ENCODE results near the gene SLC35E1. TPM values are rescaled to one million over a fixed set of nuclear protein-coding genes. Genes with fewer than 3 reads are reported as not detected.

The SLC35E1 gene
- total and polyA plus RNA-seq, 2 of the 4 experiments (the other 2 are of a cell fraction): 22.6 to 38.0 TPM

DNA sequence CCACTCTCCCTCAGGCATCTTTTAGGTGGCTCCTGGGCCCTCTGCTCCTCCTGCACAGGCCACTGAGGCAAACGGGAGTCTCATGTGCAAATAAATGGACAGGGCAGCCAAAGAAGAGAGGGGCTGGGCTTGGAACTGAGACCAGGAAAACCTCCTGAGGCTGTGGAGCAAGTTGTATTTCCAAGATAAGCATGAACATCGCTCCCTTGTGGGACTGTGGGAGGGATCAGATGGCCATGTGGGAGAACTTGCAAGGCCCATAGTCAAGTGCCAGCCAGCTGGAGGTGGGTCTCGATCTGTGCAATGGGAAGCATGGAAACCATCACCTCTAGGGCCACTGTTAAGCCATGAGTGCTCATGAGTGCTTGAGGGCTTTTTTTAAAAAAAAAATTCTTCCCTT, 30.9 kb upstream of the SLC35E1 start:
- intact Hi-C loops (cut with micrococcal nuclease): no loop called here
- Histone ChIP-seq H3K18ac (ENCODE audit: low read depth, low read length) (no peak overlapping the region), H2BK5ac (ENCODE audit: low read depth, low read length, poor library complexity, severe bottlenecking) (no peak overlapping the region), H2BK20ac (ENCODE audit: low read depth, low read length) (no peak overlapping the region), H4K8ac (ENCODE audit: low read depth in 2 of 2, low read length in 2 of 2) (no peak overlapping the region), H3K9me3 (ENCODE audit: control insufficient read depth, insufficient read depth, low read length) (no peaks in the 10 kb centered on the region), H2AK9ac (replicated peaks; ENCODE audit: low read depth, low read length, poor library complexity) (no peak overlapping the region), H3K23ac (ENCODE audit: low read depth, low read length) (no peak overlapping the region), H4K5ac (ENCODE audit: low read depth, low read length) (no peak overlapping the region), H3K4me3 (ENCODE audit: insufficient read depth, low read depth, low read length) (no peak overlapping the region), H2AK5ac (ENCODE audit: low read depth, low read length) (no peak overlapping the region), H2BK15ac (ENCODE audit: low read depth, low read length) (no peak overlapping the region), H3K36me3 (ENCODE audit: control insufficient read depth, insufficient read depth, low read length) (no peaks in the 10 kb centered on the region), H3K27ac (ENCODE audit: insufficient read depth, low read length) (no peak overlapping the region), H3K56ac (ENCODE audit: extremely low read depth, insufficient read depth, low read length) (no peak overlapping the region), H3K4me1 (ENCODE audit: control insufficient read depth, insufficient read depth, low read length) (peaks cover 13% of the 10 kb centered on the region), H3K4me2 (ENCODE audit: low read depth, low read length) (no peak overlapping the region), H3K27me3 (ENCODE audit: control insufficient read depth, insufficient read depth, low read length) (no peaks in the 10 kb centered on the region), H3K4ac (ENCODE audit: low read depth, low read length) (no peak overlapping the region), H2BK120ac (ENCODE audit: low read depth, low read length) (no peak overlapping the region), H3K79me1 (ENCODE audit: low read depth in 1 of 2, low read length in 2 of 2) (peaks cover 36 to 98% of the 10 kb centered on the region in 2 experiments), H4K91ac (ENCODE audit: insufficient read depth, low read depth, low read length) (no peak overlapping the region), H3K9me1 (ENCODE audit: insufficient read depth, low read length) (peaks cover 57% of the 10 kb centered on the region), H3K9ac (ENCODE audit: low read depth, low read length) (no peak overlapping the region), H3K14ac (replicated peaks; ENCODE audit: low read depth, low read length) (no peak overlapping the region), H4K20me1 (ENCODE audit: insufficient read depth, low read length) (peaks cover 99% of the 10 kb centered on the region), H2AFZ (replicated peaks; ENCODE audit: low read length, poor library complexity) (no peak overlapping the region)
- CTCF ChIA-PET: no interaction called here
- in situ Hi-C loops (cut with MboI; ENCODE audit: low sequenced_read_pairs): no loop called here
- ATAC-seq (ENCODE audit: low read depth) (no peak), DNase-seq (no peak)
- dilution Hi-C loops (cut with HindIII; ENCODE audit: low sequenced_read_pairs, unreplicated experiment): no loop called here
- no TSS peak for BruUV-seq (replicated peaks)
- WGBS, 2 experiments (ENCODE audit: extremely low coverage in 2 of 2, insufficient read length in 1 of 2): 80% methylated on average over 1 of the region's 3 CpGs; no CpG with 5 or more reads in 1 of the 2 experiments
- TF ChIP-seq, protein P1, sequence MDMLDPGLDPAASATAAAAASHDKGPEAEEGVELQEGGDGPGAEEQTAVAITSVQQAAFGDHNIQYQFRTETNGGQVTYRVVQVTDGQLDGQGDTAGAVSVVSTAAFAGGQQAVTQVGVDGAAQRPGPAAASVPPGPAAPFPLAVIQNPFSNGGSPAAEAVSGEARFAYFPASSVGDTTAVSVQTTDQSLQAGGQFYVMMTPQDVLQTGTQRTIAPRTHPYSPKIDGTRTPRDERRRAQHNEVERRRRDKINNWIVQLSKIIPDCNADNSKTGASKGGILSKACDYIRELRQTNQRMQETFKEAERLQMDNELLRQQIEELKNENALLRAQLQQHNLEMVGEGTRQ (IDR thresholded peaks at IDR 0.05; ENCODE audit: low read depth, low read length): no peak
- TF ChIP-seq POLR2A (IDR thresholded peaks at IDR 0.05; ENCODE audit: low read depth, low read length) (no peak), RAD21 (IDR thresholded peaks at IDR 0.05; ENCODE audit: low read length) (no peak), NFE2L2 (IDR thresholded peaks at IDR 0.05; ENCODE audit: low read depth, low read length) (no peak), CEBPB (IDR thresholded peaks at IDR 0.05; ENCODE audit: low read depth, low read length) (no peak), CTCF (conservative IDR thresholded peaks at IDR 0.05; ENCODE audit: low read depth, low read length) (no peak), MAFK (IDR thresholded peaks at IDR 0.05; ENCODE audit: low read depth, low read length) (no peak), RFX5 (IDR thresholded peaks at IDR 0.05; ENCODE audit: low read depth, low read length) (no peak), MAZ (IDR thresholded peaks at IDR 0.05; ENCODE audit: borderline replicate concordance, low read depth, low read length) (no peak), CHD1 (IDR thresholded peaks at IDR 0.05; ENCODE audit: low read depth, low read length) (no peak), FOS (IDR thresholded peaks at IDR 0.05; ENCODE audit: low read depth, low read length) (no peak), RCOR1 (IDR thresholded peaks at IDR 0.05; ENCODE audit: insufficient replicate concordance, low read length) (no peak), BHLHE40 (IDR thresholded peaks at IDR 0.05; ENCODE audit: low read depth, low read length) (no peak), SMC3 (IDR thresholded peaks at IDR 0.05; ENCODE audit: low read depth, low read length) (no peak)
- TF ChIP-seq, protein P2, sequence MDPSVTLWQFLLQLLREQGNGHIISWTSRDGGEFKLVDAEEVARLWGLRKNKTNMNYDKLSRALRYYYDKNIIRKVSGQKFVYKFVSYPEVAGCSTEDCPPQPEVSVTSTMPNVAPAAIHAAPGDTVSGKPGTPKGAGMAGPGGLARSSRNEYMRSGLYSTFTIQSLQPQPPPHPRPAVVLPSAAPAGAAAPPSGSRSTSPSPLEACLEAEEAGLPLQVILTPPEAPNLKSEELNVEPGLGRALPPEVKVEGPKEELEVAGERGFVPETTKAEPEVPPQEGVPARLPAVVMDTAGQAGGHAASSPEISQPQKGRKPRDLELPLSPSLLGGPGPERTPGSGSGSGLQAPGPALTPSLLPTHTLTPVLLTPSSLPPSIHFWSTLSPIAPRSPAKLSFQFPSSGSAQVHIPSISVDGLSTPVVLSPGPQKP (IDR thresholded peaks at IDR 0.05; ENCODE audit: borderline replicate concordance, low read depth, low read length): no peak
- POLR2A ChIA-PET (ENCODE audit: unreplicated experiment): no interaction called here

Data from IMR-90 (cell line).